Posterior cingulate gyrus (tissue), 11 donors: ENCODE data around the gene CCDC183.

ENCODE experiments used
- DNase-seq, 10 donors: peaks; one replicate each; pipeline versions ENCODE4 v3.0.0 to v3.0.0-alpha.2; 2020 to 2021; ENCODE audit warnings: mixed read lengths in 3 of 10
- intact Hi-C: fragments of 100-400 bp; cut with DNase I; formaldehyde crosslinking; loops from one replicate; pipeline ENCODE4 v1.15.1; 2023

The CCDC183 gene

GRCh38 chr9:136777359-136777758, 18.8 kb upstream of the CCDC183 start:
- intact Hi-C loops: no loop called here
- DNase-seq: peak in 3 of 10 donors; percentile 8 to 43 (median 19)

DNA sequence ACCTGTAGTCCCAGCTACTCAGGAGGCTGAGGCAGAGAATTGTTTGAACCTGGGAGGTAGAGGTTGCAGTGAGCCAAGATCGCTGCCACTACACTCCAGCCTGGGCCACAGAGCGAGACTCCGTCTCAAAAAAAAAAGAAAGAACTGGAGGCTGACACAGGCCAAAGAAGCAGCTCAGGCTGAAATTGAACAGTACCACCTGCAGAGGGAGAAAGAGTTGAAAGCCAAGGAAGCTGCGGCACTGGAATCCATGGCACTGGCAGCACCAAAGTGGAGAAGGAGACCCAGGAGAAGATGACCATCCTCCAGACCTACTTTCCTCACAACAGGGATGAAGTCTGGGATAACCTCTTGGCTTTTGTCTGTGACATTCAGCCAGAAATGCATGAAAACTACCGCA, 16.3 kb upstream of the CCDC183 start:
- intact Hi-C loops: no loop called here
- peak in 3 of 10 donors; percentile 7 to 15 (median 9) for DNase-seq

- DNase-seq: peak in 2 of 10 donors; percentile 2 to 9
- intact Hi-C loops: no loop called here
Observed at GRCh38 chr9:136782452-136782851, 13.7 kb upstream of the CCDC183 start.

DNA sequence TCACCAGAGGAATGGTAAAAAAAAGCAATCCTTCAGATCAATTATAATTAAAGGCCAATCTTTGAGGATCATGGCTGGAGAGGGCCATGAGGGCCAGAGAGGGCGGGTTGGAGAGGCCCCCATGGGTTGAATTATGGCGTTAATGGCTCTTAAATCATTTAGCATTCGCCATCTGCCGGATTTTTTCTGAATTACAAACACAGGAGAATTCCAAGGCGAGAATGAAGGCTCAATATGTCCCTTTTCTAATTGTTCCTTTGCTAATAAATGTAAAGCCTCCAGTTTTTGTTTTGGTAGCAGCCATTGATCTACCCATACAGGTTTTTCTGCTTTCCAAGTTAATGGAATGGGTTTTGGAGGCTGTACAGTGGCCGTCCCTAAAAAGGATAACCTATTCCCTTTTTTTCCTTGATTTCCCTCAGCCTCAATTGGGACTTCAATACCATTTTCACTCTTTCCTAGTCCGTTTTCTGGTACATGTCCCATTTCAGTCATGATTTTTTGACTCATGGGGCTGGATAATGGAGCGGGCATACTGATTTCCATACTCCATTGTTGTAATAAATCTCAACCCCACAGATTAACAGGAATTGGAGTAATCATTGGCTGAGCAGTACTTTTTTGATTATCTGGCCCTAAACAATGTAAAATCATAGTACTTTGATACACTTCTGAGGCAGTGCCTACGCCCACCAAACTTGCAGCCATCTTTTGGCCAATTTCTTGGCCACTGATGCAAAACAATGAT, 11.7 kb upstream of the CCDC183 start:
- peak in 2 of 10 donors; percentile 54 to 59 for DNase-seq
- intact Hi-C loops: no loop called here

DNA sequence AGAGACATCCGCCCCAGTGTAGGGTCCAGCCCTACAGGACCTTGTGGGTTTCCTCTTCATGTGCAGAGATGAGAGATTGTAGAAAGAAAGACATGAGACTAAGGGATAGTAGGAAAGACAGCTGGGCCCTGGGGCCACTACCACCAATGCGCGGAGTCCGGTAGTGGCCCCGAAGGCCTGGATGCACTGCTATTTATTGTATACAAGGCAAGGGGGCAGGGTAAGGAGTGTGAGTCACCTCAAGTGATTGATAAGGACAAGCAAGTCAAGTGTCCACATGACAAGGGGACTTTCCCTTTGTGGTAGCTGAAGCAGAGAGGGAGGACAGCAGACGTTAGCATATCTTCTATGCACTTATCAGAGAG, 11.2 kb upstream of the CCDC183 start:
- DNase-seq: peak in 2 of 10 donors; percentile 9 to 10
- intact Hi-C loops: loop anchor here (5.0 kb wide), 1 partner anchor 242 kb away; the partner anchor contains the start of gene ABCA2

GRCh38 chr9:136785565-136786355, 10.4 kb upstream of the CCDC183 start:
- intact Hi-C loops: loop anchor here (5.0 kb wide), 1 partner anchor 242 kb away; the partner anchor contains the start of gene ABCA2
- DNase-seq: peak in 2 of 10 donors; percentile 5 to 56

DNA sequence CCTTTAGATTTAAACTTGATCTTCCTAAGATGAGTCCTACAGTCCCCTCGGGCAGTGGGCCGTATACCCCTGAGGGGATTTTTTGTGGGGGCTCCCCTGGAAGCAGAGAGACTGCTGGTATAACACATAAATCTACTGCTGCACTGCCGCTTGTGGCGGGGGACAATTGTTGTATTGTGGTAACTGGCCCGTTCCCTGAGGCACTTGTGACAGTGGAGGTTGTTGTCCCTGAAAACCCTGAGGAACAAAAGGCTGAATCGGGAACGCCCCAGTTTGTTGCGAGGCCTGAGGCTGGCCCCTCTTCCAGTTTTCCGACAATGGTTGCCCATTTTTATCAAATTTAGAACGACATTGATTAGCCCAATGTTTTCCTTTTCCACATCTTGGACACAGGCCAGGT, 9.7 kb upstream of the CCDC183 start:
- intact Hi-C loops: loop anchor here (5.0 kb wide), 1 partner anchor 241 kb away; the partner anchor contains the start of gene ABCA2
- peak in 8 of 10 donors; percentile 34 to 94 (median 64) for DNase-seq

- DNase-seq: peak in 2 of 10 donors; percentile 6 to 14
- intact Hi-C loops: loop anchor here (5.0 kb wide), 1 partner anchor 240 kb away; the partner anchor contains the start of gene ABCA2
Observed at GRCh38 chr9:136786983-136787382, 9.2 kb upstream of the CCDC183 start.

- intact Hi-C loops: loop anchor here (5.0 kb wide), 1 partner anchor 239 kb away; the partner anchor contains the start of gene ABCA2
- DNase-seq: peak in 9 of 10 donors; percentile 43 to 94 (median 59)
Observed at GRCh38 chr9:136787690-136788400, 8.3 kb upstream of the CCDC183 start.

- intact Hi-C loops: loop anchor here (5.0 kb wide), 1 partner anchor 238 kb away; the partner anchor contains the start of gene ABCA2
- DNase-seq: peak in 2 of 10 donors; percentile 39 to 64
Observed at GRCh38 chr9:136788644-136789522, 7.3 kb upstream of the CCDC183 start.

DNA sequence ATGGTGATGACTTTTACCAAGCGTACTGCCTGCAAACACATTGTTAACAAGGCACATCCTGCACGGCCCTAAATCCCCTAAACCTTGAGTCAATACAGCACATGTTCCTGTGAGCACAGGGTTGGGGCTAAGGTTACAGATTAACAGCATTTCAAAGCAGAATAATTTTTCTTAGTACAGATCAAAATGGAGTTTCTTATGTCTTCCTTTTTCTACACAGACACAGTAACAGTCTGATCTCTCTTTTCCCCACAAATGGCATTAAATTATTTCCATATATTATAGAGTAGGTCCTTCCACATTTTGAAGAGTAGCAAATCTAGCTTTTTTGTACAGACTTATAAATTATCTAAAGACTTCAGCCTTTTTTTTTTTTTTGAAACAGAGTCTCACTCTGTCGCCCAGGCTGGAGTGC, 6.6 kb upstream of the CCDC183 start:
- intact Hi-C loops: loop anchor here (5.0 kb wide), 1 partner anchor 238 kb away; the partner anchor contains the start of gene ABCA2
- peak in 2 of 10 donors; percentile 4 to 18 for DNase-seq

DNA sequence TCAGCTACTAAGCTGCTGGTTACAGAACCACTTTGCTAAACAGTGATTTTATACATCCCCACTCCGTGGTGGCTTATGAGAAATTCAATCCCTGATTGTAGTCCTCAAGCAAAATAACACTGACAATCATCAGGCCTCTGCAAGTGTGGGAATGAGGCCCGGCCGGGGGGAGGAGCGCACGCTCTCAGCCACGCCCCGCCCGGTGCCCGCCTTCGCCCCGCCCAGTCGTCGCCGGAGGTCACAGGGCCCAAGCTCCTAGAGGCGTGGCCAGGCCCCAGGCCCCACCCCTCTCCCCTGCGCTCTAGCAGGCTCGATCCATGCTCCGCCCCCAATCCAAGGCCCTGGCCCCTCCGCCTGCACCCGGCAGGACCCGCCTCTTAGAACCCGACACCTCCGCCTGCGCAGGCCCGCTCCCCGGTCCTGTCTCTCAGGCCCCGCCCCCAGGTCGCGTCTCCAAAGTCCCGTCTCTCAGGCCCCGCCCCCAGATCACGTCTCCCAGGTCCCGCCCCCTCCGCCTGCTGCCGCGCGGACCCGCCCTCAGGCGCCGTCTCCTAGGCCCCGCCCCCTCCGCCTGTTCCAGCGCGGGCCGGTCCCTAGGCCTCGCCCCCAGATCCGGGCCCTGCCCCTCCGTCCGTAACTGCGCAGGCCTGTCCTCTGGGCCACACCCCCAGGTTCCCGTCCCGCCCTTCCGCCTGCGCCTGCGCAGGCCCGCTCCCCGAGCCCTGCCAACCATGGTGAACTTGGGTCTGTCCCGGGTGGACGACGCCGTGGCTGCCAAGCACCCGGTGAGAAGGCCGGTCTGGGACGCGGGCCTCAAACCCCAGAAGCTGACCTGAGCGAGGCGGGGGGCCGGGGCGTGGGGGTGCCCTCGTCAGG, 5.3 kb upstream of the CCDC183 start, which contains the start of gene TMEM141:
Gene TMEM141 (plus strand): TSS at position 705 of the 876 bp plus-strand sequence. CDS start 27 bp downstream, at position 732.
- peak; percentile 98 to 100 (median 100) for DNase-seq
- intact Hi-C loops: loop anchor here (5.0 to 10.0 kb wide), 2 partner anchors 51 to 154 kb away; partner anchors contain the start of genes AJM1, C8G and FBXW5

DNA sequence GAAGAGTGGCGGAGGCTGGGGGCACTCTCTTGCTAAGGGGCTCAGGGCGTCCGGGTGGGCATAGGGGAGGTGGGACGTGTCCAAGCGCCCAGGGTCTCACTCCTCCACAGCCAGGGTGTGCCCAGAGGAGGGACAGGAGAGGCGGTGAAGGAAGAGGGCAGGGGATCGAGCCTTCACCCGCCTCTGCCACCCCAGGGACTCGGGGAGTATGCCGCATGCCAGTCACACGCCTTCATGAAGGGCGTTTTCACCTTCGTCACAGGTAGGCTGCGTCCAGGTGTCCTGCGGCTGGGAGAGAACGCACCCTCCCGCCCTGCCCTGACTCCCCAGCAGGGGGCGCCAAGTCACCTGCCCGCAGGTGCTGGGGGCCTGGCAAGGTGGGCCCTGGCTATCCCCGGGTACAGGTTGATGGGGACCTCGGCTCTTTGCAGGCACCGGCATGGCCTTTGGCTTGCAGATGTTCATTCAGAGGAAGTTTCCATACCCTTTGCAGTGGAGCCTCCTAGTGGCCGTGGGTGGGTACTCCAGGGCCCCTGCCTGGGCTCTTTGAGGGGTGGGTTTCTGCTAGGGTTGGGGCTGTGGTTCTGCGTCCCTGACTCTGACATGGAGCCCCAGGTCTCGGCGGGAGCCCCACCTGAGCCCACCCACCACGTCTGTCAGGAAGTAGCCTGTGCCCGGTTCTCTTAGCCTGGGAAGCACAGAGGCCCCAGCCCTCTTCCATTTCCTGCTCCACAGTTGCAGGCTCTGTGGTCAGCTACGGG, 4.4 kb upstream of the CCDC183 start:
- peak in 7 of 10 donors; percentile 26 to 88 (median 53) for DNase-seq
- intact Hi-C loops: loop anchor here (5.0 to 10.0 kb wide), 2 partner anchors 51 to 153 kb away; partner anchors contain the start of genes AJM1, C8G and FBXW5

- peak in 3 of 10 donors; percentile 71 to 81 (median 77) for DNase-seq
- intact Hi-C loops: loop anchor here (5.0 to 10.0 kb wide), 2 partner anchors 50 to 152 kb away; partner anchors contain the start of genes AJM1, C8G and FBXW5
Observed at GRCh38 chr9:136792321-136793085, 3.6 kb upstream of the CCDC183 start.

- intact Hi-C loops: loop anchor here (5.0 to 10.0 kb wide), 2 partner anchors 49 to 151 kb away; partner anchors contain the start of genes AJM1, C8G and FBXW5
- peak in 3 of 10 donors; percentile 37 to 78 (median 66) for DNase-seq
Observed at GRCh38 chr9:136793086-136793946, 2.8 kb upstream of the CCDC183 start.
